Hepatocyte (in vitro differentiated cells): Measurements from ENCODE around the gene CCDC88C.

Experiments
- CTCF ChIP-seq: fragments of 200-600 bp; sonication (generic); IDR thresholded peaks from 2 replicates; pipeline ENCODE4 v1.5.1; 2016; ENCODE audit warnings: antibody characterized with exemption, mild to moderate bottlenecking; ENCODE audit not compliant: poor library complexity
- EZH2phosphoT487 ChIP-seq: fragments of 200-600 bp; sonication (generic); IDR thresholded peaks from one replicate; pipeline ENCODE4 v1.6.1; 2018; ENCODE audit warnings: antibody characterized with exemption, mild to moderate bottlenecking, low read depth, moderate library complexity; ENCODE audit not compliant: unreplicated experiment, severe bottlenecking

DNA sequence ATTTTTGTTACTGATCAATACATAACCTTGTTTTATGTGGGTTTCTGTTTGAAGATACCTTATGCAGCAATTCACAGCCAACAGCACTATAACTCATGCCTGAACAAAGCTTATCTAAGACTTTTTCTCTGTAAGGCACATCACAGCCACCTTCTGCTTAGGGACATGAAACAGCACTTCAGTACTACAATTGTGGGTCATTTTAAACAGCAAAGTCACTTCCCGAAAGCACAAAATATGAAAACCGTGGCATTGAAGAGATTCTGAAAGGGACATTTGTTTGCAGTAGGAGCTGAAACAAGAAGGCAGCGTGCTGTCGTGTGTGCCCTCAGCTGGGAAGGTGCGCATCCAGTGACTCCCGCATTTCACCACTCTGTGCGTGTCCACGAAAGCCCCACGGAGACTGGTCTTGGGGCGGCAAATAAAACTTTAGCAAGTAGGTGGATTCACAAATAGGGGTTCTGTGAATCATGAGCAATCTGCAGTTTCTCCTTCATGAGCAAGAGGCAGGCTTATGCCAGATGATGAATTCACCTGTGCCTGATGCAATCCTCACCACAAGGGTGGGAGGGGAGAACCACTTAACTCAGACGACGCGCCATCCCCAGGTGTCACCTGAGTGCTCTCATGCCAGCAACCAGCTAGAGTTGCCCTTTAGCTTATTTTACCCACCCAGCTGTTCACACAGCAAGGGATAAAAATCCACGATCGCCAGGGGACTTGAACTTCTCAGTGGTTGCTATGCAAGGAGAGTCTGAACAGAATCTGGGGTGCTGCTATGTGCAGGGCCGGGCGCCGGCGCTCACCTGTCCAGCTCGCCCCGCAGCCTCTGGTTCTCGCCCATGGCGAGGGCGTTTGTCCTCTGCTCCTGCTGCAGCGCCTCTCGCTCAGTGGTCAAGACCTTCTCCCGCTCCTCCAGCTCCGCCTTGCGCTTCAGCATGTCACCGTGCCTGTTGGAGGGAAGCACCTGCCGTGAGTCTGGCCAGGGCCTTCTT, 118.2 kb downstream of the CCDC88C start:
- TF ChIP-seq CTCF (no peak), EZH2phosphoT487 (no peak)
